Endometrial microvascular endothelial cells (primary cell): Measurements from ENCODE around the gene DNAJB8. TPM values are rescaled to one million over a fixed set of nuclear protein-coding genes. Genes with fewer than 3 reads are reported as not detected.

Experiments
- in situ Hi-C: cut with HindIII; loops from 2 replicates; pipeline ENCODE4 v1.10.0; 2017; ENCODE audit warnings: low sequenced_read_pairs, low pct_unique_long_range_greater_than_20kb; ENCODE audit errors: inconsistent ontology term
- total RNA-seq: library from RNA; depleted of rRNA; stranded (reverse); fragments of >200 nt; gene quantifications from one replicate; pipeline ENCODE4 v1.2.3, GENCODE V29; 2015; ENCODE audit errors: inconsistent ontology term

DNAJB8 gene
- total RNA-seq, 1 donor from 2014 or later: not detected

- in situ Hi-C loops: no loop called here
Measured at GRCh38 chr3:128455786-128456748, 10.6 kb downstream of the DNAJB8 start.

- in situ Hi-C loops: no loop called here
Measured at GRCh38 chr3:128455116-128455515, 11.6 kb downstream of the DNAJB8 start.

DNA sequence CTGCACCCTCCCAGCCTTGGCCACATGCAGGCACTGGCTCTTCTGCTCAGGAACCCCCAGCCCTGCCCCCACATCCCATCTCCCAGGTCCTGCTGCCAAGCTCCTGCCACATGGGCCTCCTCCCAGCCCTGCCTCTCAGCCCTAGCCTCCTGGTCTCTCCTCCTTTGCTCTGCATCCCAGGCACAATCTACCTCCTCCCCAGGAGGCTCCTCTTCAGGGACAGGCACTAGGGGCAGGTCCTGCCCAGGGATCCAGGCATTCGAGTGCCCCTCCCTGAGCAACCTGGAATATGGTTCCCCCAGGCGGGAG, 12.4 kb downstream of the DNAJB8 start:
- in situ Hi-C loops: no loop called here

- in situ Hi-C loops: no loop called here
Measured at GRCh38 chr3:128453501-128454309, 13.0 kb downstream of the DNAJB8 start.

- in situ Hi-C loops: no loop called here
Measured at GRCh38 chr3:128452678-128453275, 13.9 kb downstream of the DNAJB8 start.

GRCh38 chr3:128452120-128452519, 14.6 kb downstream of the DNAJB8 start:
- in situ Hi-C loops: no loop called here

- in situ Hi-C loops: no loop called here
Measured at GRCh38 chr3:128449111-128449638, 17.5 kb downstream of the DNAJB8 start.

GRCh38 chr3:128448491-128448890, 18.2 kb downstream of the DNAJB8 start:
- in situ Hi-C loops: no loop called here

DNA sequence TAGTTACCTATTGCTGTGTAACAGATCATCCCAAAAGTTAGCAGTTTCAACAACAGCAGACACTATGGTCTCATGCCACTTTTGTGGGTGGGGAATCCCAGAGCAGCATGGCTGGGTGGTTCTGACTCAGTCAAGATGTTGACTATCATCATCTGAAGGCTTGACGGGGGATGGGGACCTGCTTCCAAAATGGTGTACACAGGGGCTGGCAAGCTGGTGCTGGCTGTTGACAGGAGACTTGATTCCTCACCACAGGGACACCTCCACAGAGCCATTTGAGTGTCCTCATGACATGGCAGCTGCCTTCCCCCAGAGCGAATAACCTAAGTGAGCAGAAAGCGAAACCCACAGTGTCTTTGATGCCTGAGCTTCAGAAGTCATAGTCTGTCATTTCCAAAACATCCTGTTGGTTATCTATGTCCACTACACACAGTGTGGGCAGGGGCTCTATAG, 19.1 kb downstream of the DNAJB8 start:
- in situ Hi-C loops: no loop called here

GRCh38 chr3:128446821-128447220, 19.9 kb downstream of the DNAJB8 start:
- in situ Hi-C loops: no loop called here

DNA sequence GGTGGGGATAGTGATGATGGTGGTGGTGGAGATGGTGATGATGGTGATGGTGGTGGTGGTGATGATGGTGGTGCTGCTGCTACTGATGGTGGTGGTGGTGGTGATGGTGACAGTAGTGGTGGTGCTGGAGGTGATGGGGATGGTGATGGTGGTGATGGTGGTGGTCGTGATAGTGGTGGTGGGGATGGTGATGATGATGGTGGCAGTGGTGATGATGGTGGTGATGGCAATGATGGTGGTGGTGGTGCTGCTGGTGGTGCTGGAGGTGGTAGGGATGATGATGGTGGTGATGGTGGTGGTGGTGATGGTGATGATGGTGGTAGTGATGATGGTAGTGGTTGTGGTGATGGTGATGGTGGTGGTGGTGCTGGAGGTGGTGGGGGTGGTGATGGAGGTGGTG, 21.3 kb downstream of the DNAJB8 start:
- in situ Hi-C loops: no loop called here

- in situ Hi-C loops: no loop called here
Measured at GRCh38 chr3:128443771-128444170, 22.9 kb downstream of the DNAJB8 start.

DNA sequence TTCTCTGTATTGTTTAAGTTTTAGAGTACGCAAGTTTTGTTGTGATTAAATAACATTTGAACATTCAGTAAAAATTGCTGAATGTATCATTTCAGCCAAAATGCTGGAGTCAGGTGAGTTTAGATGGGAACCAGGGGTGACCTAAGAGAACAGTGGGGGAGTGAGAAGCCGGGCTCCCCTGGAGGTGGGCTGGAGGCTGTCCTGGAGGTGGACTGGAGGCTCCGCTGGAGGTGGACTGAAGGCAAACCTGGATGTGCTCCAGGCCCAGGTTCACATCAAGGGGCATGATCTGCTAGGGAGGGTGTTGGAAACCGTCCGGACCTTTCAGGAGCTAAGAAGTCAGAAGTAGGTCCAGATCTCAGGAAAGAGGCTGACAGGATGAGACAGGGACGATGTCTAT, 23.7 kb downstream of the DNAJB8 start:
- in situ Hi-C loops: no loop called here

- in situ Hi-C loops: no loop called here
Measured at GRCh38 chr3:128442070-128442469, 24.6 kb downstream of the DNAJB8 start.

GRCh38 chr3:128439226-128439625, 27.5 kb downstream of the DNAJB8 start:
- in situ Hi-C loops: no loop called here

DNA sequence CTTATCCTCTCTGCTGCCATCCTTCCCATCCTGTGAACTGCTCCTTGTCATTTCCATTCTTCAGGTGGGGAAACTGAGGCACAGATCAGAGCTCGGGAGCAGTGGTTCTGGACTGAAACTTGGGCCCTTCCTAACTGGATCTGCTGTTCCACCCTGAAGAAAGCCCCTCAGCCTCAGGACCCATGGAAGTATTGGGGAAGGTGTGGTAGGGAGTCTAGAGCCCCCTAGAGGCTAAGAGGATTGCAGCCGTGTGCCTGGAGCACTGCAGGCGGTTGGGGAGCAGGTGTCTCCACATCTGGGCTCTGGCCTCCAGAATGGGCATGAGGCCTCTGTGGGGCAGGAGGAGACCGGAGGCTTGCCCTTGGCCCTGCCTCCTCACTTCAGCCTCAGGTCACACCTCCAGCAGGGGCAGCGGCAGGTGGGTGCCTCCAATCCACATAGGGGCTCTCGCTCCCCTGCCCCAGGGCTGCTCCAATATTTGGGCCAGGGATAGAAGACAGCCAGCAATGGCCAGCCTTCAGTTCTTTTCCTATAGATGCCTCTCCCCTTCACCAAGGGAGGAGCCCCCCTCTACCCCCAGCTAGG, 28.1 kb downstream of the DNAJB8 start:
- in situ Hi-C loops: no loop called here

GRCh38 chr3:128436214-128436613, 30.5 kb downstream of the DNAJB8 start:
- in situ Hi-C loops: no loop called here

GRCh38 chr3:128435561-128435960, 31.1 kb downstream of the DNAJB8 start:
- in situ Hi-C loops: no loop called here

GRCh38 chr3:128435058-128435457, 31.6 kb downstream of the DNAJB8 start:
- in situ Hi-C loops: no loop called here
